Measurements from ENCODE around the gene SNX14.
"Not testable (repeated sequence)": the region's sequence is repeated elsewhere in the genome, so short reads cannot be mapped to it uniquely, and the experiment has no call there.

Gene SNX14

GRCh38 chr6:85592033-85592432, 1.6 kb downstream of the SNX14 start:
- Histone ChIP-seq H3K36me3 (ENCODE audit: control insufficient read depth, insufficient read depth, low read length) (no peaks in the 10 kb centered on the region), H3K27me3 (replicated peaks; ENCODE audit: control insufficient read depth, insufficient read depth, low read length) (no peaks in the 10 kb centered on the region), H3K4me3 (replicated peaks; ENCODE audit: low read depth, low read length) (peak overlapping the region; percentile 88)
- TF ChIP-seq CTCF (IDR thresholded peaks at IDR 0.05; ENCODE audit: insufficient read depth, low read length, poor library complexity, severe bottlenecking), result no peak
- no peak for DNase-seq (ENCODE audit: extremely low read depth, insufficient read length)

- no peak for DNase-seq (ENCODE audit: extremely low read depth, insufficient read length)
- no peak for TF ChIP-seq CTCF (IDR thresholded peaks at IDR 0.05; ENCODE audit: insufficient read depth, low read length, poor library complexity, severe bottlenecking)
- H3K27me3 ChIP-seq (replicated peaks; ENCODE audit: control insufficient read depth, insufficient read depth, low read length), result no peaks in the 10 kb centered on the region
- no peaks in the 10 kb centered on the region for H3K36me3 ChIP-seq (ENCODE audit: control insufficient read depth, insufficient read depth, low read length)
- no peak overlapping the region for H3K4me3 ChIP-seq (replicated peaks; ENCODE audit: low read depth, low read length)
Measured at GRCh38 chr6:85591207-85591606, 2.5 kb downstream of the SNX14 start.

DNA sequence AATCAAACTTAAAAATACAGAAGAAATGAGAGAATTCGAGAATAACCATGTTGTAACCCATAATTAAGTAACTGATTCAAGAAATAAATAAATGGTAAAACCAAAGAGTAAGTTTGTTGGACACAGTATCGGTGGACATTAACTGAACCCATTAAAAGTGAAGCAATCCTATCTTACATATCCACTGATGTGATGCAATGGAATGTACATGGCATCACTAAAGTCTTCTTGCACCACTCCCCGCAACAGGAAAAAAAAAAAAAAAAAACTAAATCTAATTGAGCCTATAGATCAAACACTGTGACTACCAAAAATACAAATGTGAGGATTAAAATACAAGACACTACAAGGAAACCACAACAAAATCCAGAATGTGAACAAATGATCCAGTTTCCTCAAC, 7.9 kb downstream of the SNX14 start:
- DNase-seq (ENCODE audit: extremely low read depth, insufficient read length), result no peak
- Histone ChIP-seq H3K27me3 (replicated peaks; ENCODE audit: control insufficient read depth, insufficient read depth, low read length) (no peaks in the 10 kb centered on the region), H3K36me3 (ENCODE audit: control insufficient read depth, insufficient read depth, low read length) (no peaks in the 10 kb centered on the region), H3K4me3 (replicated peaks; ENCODE audit: low read depth, low read length) (no peak overlapping the region)
- TF ChIP-seq CTCF (IDR thresholded peaks at IDR 0.05; ENCODE audit: insufficient read depth, low read length, poor library complexity, severe bottlenecking), result no peak

DNA sequence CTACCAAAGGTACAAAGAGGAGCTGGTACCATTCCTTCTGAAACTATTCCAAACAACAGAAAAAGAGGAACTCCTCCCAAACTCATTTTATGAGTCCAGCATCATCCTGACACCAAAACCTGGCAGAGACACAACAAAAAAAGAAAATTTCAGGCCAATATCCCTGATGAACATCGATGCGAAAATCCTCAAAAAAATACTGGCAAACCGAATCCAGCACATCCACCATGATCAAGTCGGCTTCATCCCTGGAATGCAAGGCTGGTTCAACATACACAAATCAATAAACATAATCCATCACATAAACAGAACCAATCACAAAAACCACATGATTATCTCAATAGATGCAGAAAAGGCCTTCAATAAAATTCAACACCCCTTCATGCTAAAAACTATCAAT, 10.8 kb downstream of the SNX14 start:
- not testable (repeated sequence) for DNase-seq (ENCODE audit: extremely low read depth, insufficient read length); H3K36me3 ChIP-seq (ENCODE audit: control insufficient read depth, insufficient read depth, low read length); H3K27me3 ChIP-seq (replicated peaks; ENCODE audit: control insufficient read depth, insufficient read depth, low read length); H3K4me3 ChIP-seq (replicated peaks; ENCODE audit: low read depth, low read length)

GRCh38 chr6:85581572-85581971, 12.1 kb downstream of the SNX14 start:
- no peak overlapping the region for H3K4me3 ChIP-seq (replicated peaks; ENCODE audit: low read depth, low read length)
- TF ChIP-seq CTCF (IDR thresholded peaks at IDR 0.05; ENCODE audit: insufficient read depth, low read length, poor library complexity, severe bottlenecking), result no peak
- no peaks in the 10 kb centered on the region for H3K27me3 ChIP-seq (replicated peaks; ENCODE audit: control insufficient read depth, insufficient read depth, low read length)
- no peak for DNase-seq (ENCODE audit: extremely low read depth, insufficient read length)
- H3K36me3 ChIP-seq (ENCODE audit: control insufficient read depth, insufficient read depth, low read length), result no peaks in the 10 kb centered on the region; the same call in 1 of the 2 replicates

GRCh38 chr6:85580878-85581267, 12.8 kb downstream of the SNX14 start:
- TF ChIP-seq CTCF (IDR thresholded peaks at IDR 0.05; ENCODE audit: insufficient read depth, low read length, poor library complexity, severe bottlenecking), result no peak
- Histone ChIP-seq H3K27me3 (replicated peaks; ENCODE audit: control insufficient read depth, insufficient read depth, low read length) (no peaks in the 10 kb centered on the region), H3K4me3 (replicated peaks; ENCODE audit: low read depth, low read length) (no peak overlapping the region), H3K36me3 (ENCODE audit: control insufficient read depth, insufficient read depth, low read length) (no peaks in the 10 kb centered on the region; the same call in 1 of the 2 replicates)
- DNase-seq (ENCODE audit: extremely low read depth, insufficient read length), result no peak
